GM19238 (cell line): ENCODE data around the gene HCN2.
"Not testable (repeated sequence)": the region's sequence is repeated elsewhere in the genome, so short reads cannot be mapped to it uniquely, and the experiment has no call there.

Experiments used
- DNase-seq: peaks from one replicate; pipeline ENCODE4 v3.0.0; 2011; ENCODE audit warnings: low spot score; ENCODE audit not compliant: insufficient read length

HCN2 gene

DNA sequence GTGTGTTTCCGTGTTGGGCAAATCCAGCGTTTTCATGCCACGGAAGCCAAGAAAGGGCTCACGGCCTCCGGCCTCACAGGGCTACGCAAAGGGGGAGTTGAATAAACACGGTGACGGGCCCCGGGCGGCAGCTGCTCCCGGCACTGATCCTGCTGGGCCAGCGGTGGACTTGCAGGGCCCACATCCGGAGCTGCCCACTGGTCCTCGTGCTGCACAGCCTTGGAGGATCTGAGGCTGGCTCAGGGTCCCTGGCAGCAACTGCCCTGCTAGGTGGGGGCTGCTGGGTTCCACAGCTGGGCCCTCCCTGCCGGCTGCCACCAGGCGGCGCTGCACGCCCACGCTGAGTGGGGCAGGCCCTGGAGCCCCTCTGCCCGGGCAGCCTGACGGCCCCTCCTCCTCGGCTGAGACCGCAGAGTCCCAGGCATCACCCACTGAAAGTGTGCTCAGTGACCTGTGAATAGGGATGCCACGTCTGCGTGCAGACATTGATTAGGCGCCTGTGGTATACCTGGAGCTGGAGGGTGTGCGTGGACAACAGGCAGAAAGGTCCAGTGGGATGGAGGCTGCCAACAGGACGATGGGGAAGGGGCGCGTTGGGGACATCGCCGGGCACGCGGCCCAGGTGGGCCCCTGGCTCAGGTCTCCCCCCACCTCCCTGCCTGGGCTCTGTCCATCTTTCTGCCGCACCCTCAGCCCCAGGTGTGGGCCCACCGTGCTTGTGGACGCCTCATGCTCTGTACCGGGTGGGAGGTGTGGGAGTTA, 5.3 kb upstream of the HCN2 start:
- peak; percentile 87 for DNase-seq

GRCh38 chr19:585146-585545, 4.5 kb upstream of the HCN2 start:
- DNase-seq, result not testable (repeated sequence)

GRCh38 chr19:585551-586110, 4.0 kb upstream of the HCN2 start:
- DNase-seq, result no peak

DNA sequence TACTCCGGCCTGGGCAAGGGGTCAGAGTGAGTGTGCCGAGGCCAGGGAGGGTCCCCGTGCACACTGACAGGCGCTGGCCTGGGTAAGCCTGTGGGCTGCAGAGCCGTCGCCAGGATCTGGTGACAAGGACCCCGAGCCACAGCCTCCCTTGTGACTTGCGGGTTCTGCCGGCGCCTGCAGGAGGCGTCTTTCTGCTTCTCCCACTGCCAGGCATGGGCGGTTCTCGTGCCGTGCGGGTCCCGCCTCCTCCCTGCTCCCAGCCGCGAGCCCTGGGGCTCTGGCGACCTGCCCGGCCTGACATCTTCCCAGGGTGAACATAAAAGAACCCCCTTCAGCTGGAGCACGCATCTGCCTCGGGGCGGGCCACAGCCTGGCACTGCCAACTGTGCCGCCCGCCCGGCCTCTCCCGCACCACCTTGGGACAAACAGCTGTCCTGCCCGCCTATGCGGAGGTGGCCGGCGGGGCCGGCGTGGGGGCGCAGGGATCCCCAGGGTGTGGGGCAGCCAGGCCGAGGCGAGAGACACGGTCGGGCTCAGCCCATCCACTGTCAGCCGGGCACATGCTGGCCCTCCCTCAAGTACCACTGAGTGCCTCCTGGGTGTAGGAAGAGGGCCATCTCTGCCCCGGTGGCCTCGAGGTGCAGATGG, 1.5 kb upstream of the HCN2 start:
- DNase-seq, result peak; percentile 50

DNA sequence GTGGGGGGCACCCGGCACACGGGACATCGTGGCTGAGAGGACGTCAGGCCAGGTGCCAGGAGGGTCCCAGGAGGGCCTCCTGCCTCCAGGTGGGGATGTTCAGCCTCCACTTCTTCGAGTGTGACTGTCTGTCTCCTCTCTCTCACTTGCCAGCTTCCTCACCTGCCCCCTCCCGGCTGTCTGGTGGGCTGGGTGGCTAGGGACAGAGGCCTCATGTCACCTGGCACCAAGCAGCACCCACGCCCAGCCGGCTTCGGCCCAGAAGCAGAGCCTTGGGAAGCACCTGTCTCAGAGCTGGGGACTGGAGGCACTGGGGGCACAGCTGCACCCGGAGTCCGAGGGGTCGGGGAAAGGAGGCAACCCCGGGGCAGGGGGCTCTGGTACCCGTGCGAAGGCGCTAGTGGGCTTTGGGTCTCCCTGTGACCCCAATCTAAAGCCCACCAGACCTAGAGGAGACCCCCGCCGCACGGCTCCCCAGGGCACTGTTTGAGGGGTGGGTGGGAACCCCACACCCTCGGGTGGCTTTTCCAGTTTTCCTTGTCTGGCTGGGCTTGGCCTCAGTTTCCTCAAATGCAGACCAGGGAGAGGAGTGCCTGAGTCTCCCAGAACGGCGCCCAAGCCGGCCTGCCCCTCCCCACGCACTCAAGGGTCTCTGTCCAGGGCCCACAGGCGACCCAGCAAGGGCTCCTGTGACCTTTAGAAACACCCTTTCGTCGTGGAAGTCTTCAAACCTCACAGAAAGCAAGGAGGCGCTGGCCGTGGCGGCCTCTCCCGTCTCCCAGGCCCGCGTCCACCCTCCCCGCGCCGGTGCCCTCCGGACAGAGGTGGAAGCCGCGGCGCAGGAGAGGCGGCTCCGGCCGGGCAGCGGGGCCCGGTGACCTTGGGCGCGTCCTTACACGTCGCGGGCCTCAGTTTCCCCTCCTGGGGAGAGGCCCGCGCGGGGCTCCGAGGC, 664 bp upstream of the HCN2 start:
- DNase-seq, result no peak

GRCh38 chr19:590396-590745, 690 bp downstream of the HCN2 start:
- DNase-seq, result no peak

- DNase-seq, result no peak
Observed at GRCh38 chr19:590750-591098, 1.0 kb downstream of the HCN2 start.

DNA sequence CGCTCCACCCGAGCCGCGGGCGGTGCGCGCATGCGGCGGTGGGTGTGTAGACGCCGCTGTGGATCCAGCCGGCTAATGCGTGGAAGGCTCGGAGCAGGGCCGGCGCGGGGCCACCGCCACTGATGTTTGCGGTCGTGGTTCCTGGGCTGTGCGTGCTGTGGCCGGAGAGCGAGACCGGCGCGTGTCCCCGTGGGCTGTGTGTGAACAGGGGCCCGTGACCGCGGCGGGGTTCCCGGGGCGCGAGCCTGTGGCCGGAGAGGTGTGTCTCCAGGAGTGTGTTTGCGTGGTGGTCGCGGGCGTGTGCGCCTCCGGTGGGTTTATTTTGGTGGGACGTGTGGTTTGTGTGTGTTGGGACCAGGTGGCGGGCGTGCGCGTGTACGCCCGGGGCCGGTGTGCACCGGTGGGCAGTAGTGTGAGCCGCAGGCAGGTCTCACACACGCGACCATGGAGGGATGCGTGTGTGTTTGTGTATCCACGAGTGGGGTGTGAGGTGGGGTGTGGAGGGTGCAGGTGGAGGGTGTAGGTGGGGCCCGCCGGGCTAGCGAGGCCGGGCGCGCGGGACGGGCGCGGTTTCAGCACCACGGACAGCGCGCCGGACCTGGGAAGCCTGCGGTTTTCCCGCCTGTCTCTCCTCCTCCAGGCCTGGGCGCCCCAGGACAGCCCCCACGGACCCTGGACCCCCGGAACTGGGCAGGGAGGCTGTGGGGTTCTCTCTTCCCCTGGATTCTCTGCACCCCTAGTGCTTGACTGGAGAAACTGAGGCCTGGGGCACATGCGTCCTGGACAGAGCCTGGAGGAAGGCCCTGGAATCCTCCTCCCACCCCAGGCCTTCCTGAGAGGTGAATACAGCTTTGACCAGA, 1.6 kb downstream of the HCN2 start:
- DNase-seq, result no peak

DNA sequence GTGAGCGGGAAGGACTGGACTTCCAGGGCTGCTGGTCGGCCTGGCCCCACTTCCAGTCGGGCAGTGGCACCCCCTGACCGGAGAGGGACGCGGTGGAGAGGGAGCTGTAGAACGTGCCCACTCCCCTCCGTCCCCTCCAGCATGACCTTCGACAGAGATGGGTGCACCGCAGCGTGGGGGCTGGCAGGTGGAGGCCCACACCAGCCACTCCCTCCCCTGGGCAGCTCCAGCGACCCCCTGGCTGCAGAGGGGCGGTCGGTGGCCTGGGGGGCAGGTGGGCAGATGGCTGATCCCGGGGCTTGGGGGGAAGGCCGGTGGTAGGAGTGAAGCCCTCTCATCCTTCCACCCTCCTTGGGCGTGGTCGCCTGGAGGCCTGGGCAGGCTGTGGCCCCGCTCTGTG, 2.4 kb downstream of the HCN2 start:
- DNase-seq, result no peak

- no peak for DNase-seq
Observed at GRCh38 chr19:593055-593454, 3.4 kb downstream of the HCN2 start.

- no peak for DNase-seq
Observed at GRCh38 chr19:593505-593904, 3.8 kb downstream of the HCN2 start.

DNA sequence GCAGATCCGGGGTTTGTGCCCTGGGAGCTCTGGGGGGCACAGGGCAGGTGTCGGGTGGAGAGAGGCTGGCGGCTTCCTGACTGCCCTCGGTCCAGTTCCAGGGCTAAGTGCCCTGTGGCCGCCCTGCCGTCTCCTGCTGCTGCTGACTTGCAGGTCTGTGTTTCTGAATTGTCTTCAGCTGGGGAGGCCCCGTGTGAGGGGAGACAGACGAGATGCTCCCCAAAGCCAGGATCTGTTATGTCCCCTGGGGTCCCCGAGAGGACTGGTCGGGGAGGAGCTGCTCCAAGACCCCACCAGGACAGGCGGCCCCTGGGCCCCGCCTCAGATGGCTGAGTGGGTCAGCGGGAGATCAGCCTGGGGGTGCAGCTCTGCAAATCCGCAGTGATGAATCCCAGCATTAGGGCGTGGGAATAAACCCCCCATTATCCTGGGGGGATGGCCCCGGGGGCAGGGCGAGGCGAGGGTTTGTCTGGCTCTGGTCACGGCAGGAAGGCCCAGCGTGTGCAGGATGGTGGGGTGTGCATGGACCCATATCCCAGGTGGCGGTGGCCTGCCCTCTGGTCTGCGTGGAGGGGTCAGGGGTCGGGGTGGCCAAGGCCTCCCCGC, 4.7 kb downstream of the HCN2 start:
- no peak for DNase-seq

DNA sequence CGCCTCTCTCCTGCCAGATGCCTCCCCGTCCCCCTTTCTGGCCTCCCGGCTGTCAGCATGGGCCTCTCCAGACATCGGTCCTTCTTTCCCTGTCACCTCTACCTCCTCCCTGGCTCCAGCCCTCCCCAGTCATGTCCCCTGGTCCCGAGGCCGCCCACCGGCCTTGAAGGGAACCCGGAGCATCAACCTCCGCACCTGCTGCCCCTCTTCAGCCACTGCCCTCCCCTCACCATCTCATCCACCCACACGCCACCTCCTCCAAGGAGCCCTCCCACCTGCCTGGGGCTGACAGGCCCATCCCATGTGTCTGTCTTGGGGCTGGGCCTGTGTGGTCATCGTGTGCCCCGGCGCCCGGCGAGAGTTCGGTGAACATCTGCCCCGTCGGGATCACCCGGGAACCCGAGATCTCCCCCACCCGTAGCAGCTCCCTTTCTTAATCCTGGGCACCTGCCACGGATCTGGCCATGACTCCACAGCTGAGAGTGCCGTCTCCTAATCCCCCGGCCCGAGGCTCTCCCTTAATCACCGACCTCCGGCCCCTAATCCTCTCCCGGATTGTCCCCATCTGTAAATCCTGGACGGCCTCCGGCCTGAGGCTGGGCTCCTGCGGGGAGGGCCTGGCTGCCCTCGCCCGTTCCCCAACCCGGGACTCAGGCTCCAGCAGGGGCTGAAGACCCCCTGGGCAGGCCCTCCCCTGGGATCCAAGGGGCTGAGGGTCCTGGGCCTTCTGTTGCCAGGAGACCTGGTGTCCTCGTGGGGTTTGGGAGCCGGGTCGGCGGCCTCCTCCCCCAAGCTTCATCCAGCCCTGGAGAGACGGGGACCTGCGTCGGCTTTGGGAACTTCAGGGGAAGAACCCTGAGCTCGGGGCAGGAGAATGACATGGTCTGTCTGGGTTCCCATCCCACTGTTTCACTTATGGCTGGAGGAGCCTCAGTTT, 5.9 kb downstream of the HCN2 start:
- DNase-seq, result no peak

DNA sequence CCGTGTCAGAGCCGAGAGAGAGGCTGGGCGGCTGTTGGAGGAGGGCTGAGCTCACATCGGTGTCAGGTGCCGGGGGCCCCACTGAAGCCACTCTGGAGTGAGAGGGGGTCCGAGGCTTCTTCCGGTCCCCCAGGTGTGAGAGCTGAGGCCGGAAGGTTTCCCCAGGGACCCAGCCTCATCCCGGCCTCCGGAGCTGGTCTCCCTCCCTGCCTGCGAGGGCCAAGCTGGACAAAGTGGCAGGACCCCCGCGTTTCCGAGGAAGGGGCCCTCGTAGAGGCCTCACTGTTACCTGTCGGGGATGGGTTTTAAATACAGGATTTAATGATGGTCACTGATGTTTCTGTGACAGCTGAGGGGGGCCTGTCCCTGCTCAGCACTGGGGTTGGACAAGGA, 6.6 kb downstream of the HCN2 start:
- DNase-seq, result no peak

DNA sequence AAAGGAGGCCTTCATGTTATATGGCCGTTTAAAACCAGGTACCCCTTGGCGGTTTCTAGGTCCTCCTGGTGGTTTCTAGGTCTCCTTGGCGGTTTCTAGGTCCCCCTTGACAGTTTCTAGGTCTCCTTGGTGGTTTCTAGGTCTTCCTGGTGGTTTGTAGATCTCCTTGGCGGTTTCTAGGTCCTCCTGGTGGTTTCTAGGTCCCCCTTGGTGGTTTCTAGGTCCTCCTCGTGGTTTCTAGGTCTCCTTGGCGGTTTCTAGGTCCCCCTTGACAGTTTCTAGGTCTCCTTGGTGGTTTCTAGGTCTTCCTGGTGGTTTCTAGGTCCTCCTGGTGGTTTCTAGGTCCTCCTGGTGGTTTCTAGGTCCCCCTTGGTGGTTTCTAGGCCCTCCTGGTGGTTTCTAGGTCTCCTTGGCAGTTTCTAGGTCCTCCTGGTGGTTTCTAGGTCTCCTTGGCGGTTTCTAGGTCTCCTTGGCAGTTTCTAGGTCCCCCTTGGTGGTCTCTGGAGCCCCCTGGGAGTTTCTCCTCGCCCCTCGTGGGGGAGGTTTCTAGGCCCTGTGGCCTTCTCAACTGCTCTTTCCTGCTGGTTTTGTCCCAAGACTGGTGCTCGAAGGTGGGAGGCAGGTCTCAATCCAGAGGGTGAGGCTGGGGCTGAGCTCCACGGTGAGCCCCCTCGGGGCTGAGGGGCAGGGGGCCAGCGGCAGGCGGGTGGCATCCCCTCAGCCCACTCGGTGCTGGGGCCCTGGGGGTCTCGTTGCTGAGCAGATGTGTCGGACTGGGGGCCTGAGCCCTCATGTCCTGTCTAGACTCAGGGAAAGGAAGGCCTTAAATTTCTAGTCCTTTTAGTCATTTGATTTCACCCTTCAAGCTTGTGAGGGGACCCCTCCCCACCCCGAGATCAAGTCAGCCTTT, 8.0 kb downstream of the HCN2 start:
- DNase-seq, result no peak

- DNase-seq, result no peak
Observed at GRCh38 chr19:601310-601709, 11.6 kb downstream of the HCN2 start.

DNA sequence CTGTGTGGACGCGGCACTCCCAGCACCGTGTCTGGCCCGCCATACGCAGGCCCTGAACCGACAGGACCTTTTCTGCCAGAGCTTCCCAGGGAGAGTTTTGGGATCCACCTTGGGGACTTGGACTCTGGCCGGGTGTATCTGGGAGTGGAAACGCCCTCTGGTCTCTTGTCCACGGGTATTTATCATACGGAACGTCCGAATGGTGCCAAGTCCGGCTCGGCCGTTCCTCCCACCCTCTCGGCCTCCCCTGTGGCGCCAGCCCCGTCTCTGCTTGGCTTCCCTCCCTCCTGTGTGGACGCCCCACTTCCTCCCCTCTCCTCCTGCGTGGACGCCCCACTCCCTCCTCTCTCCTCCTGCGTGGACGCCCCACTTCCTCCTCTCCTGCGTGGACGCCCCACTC, 12.1 kb downstream of the HCN2 start:
- no peak for DNase-seq
